Ramos (cell line): Measurements from ENCODE around the gene APLP2.

ENCODE experiments used
- in situ Hi-C: fragments of 300-500 bp; cut with MboI; formaldehyde crosslinking; loops from one replicate; pipeline ENCODE4 v1.14.3; 2022; ENCODE audit warnings: low sequenced_read_pairs; ENCODE audit not compliant: unreplicated experiment

The APLP2 gene

DNA sequence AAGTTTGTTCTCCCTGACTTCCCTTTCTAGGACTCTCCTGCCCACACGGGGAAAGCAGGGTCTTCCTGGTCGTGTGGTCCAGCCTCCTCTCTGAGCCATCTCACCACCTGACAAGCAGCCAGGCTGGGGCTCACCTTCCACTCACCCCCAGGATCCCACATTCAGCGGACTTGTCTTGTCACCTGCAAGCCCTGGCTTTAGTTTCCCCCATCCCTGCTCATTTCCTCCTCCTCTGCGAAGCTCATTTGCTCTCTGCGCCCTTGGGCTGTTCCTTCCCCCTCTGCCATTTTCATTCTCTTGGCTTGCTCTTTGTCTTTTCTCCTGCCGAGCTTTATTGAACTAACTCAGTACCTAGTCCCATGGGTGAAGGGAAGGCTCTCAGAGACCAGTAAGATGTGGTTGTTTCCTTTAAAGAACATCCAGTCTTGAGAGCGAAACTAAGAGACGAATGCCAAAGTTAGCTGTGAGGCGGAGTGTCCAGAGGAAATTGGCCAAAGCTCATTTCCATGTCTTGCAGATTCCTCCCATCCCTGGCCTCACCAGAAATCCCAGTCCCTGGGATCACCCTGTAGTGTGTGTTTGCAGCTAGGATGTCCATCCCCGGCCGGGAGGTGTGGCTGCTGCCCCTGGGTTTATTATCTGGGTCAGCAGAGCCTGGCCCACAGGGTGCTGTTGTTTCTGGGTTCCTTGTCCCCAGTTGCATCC lies 91.9 kb downstream of the APLP2 start:
- in situ Hi-C loops, result loop anchor here (25.0 kb wide), 1 partner anchor 1449 kb away; no protein-coding TSS in a partner anchor

- in situ Hi-C loops, result loop anchor here (25.0 kb wide), 1 partner anchor 1450 kb away; no protein-coding TSS in a partner anchor
Measured at GRCh38 chr11:130162733-130163132, 93.0 kb downstream of the APLP2 start.

GRCh38 chr11:130163346-130164220 lies 93.9 kb downstream of the APLP2 start:
- in situ Hi-C loops, result loop anchor here (25.0 kb wide), 1 partner anchor 1451 kb away; no protein-coding TSS in a partner anchor

GRCh38 chr11:130164221-130164570 lies 94.5 kb downstream of the APLP2 start:
- in situ Hi-C loops, result loop anchor here (25.0 kb wide), 1 partner anchor 1452 kb away; no protein-coding TSS in a partner anchor

DNA sequence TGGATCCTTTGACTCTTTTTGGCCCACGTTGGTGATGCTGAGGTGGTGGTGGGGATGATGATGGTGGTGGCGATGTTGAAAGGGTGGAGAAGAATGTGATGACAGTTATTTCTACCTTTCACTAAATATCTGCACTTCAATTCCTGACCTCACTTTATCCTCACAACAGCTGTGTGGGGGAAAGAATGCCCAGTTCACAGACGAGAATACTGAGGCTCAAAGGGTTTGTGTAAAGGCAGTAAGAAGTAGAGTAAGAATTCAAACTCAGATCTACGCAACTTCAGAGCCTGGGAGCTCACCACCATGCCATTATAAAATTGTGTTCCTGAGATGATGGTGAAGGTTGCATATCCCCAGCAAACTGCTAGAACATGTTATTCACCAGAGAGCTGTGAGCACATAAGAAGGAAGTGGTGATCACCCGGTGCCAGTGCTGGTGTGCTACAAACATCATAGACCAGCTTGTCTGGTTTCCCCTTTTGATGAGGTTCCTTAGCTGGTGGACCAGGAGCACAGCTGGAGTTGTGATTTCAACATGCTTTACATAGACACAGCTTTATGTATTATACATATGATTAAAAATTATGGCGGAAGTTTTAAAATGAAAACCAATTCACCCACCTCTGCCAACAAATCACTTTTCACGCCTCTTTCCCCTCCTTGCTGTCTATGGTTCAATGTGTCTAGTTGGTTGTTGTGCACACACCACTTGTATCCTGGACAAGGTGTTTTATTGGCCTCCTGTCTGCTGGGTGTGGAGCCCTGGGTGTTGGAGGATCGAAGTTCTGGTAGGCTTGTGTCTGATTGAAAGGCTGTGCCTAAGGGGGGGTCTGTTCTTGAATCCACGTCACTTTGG lies 96.1 kb downstream of the APLP2 start:
- in situ Hi-C loops, result loop anchor here (25.0 kb wide), 1 partner anchor 1454 kb away; no protein-coding TSS in a partner anchor

DNA sequence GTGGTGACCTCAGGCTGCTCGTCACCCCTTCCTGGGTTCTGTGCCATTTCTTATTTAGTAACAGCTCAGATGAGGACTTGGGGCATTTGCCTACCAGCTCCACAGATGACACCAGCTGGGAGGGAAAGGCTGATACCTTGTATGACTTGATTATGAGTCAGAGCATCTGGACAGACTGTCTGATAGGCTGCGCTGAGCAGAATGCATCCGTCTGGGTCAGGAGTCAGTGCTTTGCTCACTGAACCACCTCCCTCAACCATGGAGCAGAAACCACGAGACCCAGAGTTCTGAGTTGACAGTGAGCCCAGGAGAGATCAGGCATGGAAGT lies 96.7 kb downstream of the APLP2 start:
- in situ Hi-C loops, result loop anchor here (25.0 kb wide), 1 partner anchor 1454 kb away; no protein-coding TSS in a partner anchor

DNA sequence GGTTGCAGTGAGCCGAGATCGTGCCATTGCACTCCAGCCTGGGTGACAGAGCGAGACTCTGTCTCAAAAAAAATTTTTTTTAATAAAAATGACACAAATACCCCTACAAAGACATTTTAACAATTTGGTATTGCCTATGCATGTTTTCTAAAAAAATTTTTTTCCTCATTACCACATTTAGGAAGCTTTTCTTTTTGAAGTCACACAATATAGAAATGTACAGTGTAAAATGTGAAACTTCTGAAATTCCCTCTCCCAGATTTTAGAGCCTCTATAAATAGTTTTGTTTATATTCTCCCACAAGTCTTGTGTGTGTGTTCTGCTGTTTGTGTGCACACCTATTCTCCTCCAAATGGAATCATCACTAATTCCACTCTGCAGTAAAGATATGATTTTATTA lies 97.5 kb downstream of the APLP2 start:
- in situ Hi-C loops, result loop anchor here (25.0 kb wide), 1 partner anchor 1455 kb away; no protein-coding TSS in a partner anchor

DNA sequence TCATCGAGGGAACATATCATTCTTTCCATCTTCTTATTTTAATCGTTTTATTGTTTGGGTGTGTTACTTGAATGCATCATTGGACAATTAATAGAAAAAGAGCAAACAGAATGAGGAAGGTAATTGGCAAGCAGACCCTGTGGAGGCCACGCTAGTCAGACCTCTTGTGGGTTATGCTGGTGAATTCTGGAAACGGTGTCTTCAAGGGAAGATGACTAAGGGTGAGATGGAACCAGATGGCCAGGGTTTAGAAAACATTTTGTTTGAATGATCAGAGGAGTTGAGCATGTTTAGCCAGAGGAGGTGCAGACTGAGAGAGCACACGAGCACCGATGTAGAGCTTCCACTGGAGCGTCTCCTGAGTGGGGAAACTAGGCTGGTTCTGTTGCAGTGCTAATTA lies 98.4 kb downstream of the APLP2 start:
- in situ Hi-C loops, result loop anchor here (25.0 kb wide), 1 partner anchor 1456 kb away; no protein-coding TSS in a partner anchor

DNA sequence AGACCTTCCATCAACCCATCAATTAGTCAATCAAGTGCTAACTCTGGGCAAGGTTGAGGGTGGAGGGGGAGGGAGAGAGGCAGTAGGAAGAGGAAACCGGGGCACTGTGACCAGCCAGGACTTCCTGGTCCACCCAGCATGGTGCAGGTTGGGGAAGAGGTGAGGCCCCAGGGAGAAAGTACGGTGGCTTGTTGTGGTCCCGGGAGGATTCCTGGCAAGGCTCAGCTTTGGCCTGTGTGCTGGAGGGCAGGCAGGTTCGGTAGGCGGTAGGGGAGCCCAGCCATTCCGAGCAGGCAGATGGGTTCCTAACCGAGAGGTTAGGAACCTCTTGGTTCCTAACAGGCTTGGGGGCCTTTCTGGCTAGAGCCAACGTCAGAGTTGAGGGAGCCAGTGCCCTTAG lies 100.7 kb downstream of the APLP2 start:
- in situ Hi-C loops, result loop anchor here (25.0 kb wide), 1 partner anchor 1458 kb away; no protein-coding TSS in a partner anchor

DNA sequence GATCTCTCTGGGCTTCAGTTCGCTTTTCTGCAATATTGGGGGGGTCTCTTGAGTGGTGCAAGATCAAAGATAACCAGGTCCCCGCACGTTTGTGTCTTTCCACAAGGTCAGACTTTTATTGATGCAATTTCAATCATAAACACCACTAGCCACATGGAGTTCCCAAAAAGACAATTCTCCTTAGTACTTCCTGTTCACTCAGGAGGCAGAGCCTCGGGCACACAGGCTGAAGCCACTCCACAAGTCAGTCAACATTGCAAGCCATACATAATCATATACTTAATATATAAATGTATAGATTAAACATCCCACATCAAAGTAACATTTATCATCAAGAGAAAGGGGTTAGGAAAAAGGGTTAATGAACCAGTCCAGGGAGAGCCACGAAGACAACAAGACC lies 101.8 kb downstream of the APLP2 start:
- in situ Hi-C loops, result loop anchor here (25.0 kb wide), 1 partner anchor 1459 kb away; no protein-coding TSS in a partner anchor

GRCh38 chr11:130172001-130172400 lies 102.3 kb downstream of the APLP2 start:
- in situ Hi-C loops, result loop anchor here (25.0 kb wide), 1 partner anchor 1460 kb away; no protein-coding TSS in a partner anchor

DNA sequence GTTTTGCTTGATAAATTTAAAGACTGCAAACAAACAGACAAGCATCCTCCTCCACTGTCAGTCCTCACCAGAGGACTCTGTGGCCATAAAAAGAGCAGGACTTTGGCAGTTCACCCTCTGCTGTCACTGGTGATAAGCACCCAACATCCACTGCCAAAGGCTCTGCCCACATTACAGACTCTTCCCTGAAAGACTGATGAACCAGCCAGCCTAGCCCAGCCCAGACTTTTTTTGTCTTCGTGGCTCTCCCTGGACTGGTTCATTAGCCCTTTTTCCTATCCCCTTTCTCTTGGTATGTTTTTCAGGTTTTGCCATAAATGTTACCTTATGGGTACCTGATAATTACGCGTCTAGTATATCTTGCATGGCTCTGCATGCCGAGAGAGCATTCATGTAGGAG lies 104.9 kb downstream of the APLP2 start:
- in situ Hi-C loops, result loop anchor here (25.0 kb wide), 1 partner anchor 1462 kb away; no protein-coding TSS in a partner anchor

GRCh38 chr11:130175898-130176297 lies 106.2 kb downstream of the APLP2 start:
- in situ Hi-C loops, result no loop called here

DNA sequence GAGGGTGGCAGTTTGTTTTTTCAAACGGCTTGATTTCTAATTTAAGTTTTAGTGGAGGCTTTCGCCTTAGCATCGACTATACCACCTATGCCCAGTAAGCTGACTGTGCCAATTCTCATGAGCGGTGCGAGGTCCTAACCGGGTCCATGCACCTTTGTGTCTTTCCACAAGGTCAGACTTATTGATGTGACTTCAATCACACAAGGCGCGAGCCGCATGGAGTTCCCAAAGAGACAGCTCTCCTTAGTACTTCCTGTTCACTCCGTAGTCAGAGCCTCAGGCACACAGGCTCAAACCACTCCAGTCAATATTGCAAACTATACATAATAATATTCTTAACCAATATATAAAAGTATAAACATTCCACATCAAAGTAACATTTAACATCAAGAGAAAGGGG lies 108.1 kb downstream of the APLP2 start:
- in situ Hi-C loops, result no loop called here

- in situ Hi-C loops, result no loop called here
Measured at GRCh38 chr11:130178441-130179339, 109.0 kb downstream of the APLP2 start.

- in situ Hi-C loops, result loop anchor here (5.0 kb wide), 1 partner anchor 32 kb away; no protein-coding TSS in a partner anchor
Measured at GRCh38 chr11:130179396-130180306, 110.0 kb downstream of the APLP2 start.

DNA sequence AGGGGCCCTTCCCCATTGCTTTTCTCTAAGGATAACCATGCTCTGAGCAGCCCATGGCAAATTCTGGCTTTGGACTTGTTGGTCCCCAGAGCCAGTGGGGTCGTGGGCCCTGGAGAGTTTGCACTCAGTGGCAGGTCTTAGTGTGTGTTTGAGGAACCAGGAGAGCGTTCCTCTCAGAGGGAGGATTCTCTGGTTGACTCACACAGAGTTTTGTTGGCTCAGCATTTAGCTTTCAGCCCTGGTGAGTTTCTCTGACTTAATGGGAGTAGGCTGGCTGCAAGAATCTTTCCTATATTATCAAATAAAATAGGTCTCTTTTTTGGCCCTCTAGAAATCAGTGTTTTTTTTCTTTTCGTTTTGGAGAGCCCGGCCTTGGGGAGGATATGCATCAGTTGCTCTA lies 110.8 kb downstream of the APLP2 start:
- in situ Hi-C loops, result loop anchor here (5.0 kb wide), 1 partner anchor 33 kb away; no protein-coding TSS in a partner anchor

GRCh38 chr11:130180896-130181294 lies 111.2 kb downstream of the APLP2 start:
- in situ Hi-C loops, result loop anchor here (5.0 kb wide), 1 partner anchor 34 kb away; no protein-coding TSS in a partner anchor
